Skin of body (tissue), 2 donors: ENCODE results near the gene CYP11A1. TPM values are rescaled to one million over a fixed set of nuclear protein-coding genes. Genes with fewer than 3 reads are reported as not detected.

ENCODE experiments used
- DNase-seq: peaks from one replicate; lab custom pipeline; 2025; lab: John Stamatoyannopoulos, UW
- total RNA-seq: library from RNA; depleted of rRNA; stranded (reverse); fragments of >200 nt; gene quantifications from one replicate; pipeline ENCODE4 v1.2.3, GENCODE V29; 2014

The CYP11A1 gene
- total RNA-seq = 0.69 TPM

DNA sequence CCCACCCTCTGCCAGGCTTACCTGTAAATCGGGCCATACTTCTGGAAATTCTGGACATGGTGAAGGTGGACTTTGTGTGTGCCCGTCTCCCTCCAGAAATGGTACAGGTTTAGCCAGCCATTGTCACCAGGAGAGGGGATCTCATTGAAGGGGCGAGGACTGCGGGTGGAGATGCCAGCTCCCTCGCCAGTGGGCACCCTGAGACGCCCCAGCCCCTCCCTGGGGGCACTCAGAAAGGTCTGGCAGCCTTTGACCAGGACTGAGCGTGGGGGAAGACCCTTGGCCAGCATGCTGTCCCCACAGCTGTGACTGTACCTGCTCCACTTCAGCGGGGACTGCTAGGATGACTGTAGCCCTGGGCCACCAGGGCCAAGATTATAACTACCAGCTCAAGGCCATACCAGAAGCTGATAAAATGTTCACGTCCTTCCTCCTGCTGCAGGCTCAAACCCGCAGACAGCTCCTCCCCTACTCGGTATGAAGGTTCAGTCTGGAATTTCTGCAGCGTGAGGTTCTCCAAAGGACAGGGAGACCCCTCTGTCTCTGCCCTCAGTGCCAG, at the start of gene CYP11A1:
Gene CYP11A1 (minus strand): TSS at position 351 of the 559 bp plus-strand sequence. CDS start 61 bp downstream, at position 290.
- no peak for DNase-seq

GRCh38 chr15:74417225-74417624, 49.8 kb upstream of the CYP11A1 start:
- DNase-seq = no peak

DNA sequence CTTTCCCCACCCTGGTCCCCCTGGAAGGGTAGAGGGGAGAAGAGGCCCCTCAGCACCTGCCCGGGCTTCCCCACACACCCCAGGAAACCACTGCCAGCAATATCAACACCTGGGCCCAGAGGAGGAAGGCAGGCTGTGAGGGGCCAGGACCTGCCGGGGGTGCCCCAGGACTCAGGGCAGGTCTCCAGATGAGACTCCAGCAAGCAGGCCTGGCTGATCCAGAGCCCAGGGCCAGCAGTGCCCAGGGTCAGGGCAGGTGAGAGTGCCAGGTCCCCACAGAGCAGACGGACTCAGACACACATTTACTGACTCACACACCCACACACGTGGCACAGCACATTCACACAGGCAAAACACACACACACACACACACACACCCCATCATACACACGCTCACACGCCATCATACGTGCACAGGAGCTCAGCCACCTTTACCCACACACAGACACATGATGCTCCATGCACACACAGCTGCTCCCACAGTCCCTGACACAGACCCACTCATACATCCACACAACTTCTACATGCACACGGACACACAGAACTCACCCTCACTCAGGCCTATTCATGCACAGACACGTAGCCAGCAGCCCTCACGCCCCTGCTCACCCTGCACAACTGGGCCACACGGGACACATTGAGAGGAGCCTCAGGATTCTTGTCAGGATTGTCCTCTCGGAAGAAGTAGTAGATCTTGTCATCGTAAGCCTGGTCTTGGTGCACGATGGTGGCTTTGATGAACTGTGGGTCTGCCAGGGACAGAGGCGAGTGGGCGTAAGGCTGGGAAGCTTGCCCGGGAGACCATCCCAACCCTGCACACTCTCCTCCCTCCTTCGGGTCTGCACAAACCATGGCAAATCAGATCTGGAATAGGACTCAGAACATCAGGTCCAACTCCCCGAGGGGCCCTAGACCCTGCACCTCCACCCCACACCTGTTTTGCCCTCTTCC, 48.8 kb upstream of the CYP11A1 start:
- DNase-seq = no peak

DNA sequence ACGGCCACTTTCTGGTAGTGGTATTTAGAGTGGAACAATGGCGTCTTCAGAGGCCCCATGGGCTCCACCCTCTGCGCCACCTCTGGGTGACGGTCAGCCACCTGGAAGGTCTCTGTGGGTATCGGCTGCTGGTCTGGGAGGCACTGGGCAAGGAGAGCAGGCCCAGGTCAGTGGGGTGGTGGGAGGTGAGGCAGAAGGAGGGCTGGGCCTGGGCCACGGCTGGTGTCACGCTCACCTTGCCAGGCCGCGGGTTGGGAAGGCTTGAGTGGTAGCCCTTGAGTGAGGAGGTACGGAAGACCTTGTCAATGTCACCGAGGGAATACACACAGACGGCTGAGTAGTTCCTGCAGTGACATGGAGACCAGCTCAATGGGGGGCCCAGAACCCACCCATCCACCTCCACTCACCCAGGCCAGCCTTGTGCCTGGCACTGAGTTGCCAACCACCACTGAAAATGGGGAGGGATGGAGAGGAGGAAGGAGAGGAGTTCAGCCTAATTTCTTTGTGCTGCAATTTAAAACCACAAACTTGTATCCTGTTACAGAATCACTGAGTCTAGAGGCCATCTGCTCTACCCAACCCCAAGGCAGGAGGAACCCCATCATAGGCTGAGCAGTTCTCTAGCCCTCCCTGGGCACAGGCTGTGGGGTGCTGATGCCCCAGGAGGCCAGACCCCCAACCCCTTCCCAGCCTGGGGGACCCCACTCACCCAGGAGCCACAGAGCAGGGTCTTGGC, 47.3 kb upstream of the CYP11A1 start:
- no peak for DNase-seq

GRCh38 chr15:74414081-74414580, 46.7 kb upstream of the CYP11A1 start:
- DNase-seq = no peak

GRCh38 chr15:74413350-74414080, 46.1 kb upstream of the CYP11A1 start:
- DNase-seq = no peak

- no peak for DNase-seq
Observed at GRCh38 chr15:74412159-74412558, 44.7 kb upstream of the CYP11A1 start.

DNA sequence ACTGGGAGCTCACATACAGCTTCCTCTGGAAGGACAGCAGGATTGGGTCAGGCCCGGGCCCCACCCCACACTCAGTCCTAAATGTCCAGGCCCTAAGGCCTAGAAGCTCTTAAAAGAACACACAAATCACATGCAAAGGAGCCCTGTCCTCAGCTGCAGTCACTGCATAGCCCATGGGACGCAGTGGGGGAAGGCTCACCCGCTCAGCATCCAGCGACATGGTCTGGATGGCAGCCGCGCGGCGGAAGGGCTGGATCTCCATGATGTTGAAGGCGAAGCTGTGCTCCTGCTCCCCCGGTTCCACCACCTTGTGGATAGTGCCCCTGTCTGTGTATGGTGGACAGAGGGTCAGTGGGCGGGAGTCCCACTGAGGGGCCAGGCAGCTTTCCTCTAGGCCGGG, 44.2 kb upstream of the CYP11A1 start:
- no peak for DNase-seq

GRCh38 chr15:74410502-74410901, 43.1 kb upstream of the CYP11A1 start:
- DNase-seq = no peak

- no peak for DNase-seq
Observed at GRCh38 chr15:74409225-74409624, 41.8 kb upstream of the CYP11A1 start.

- no peak for DNase-seq
Observed at GRCh38 chr15:74408815-74409214, 41.4 kb upstream of the CYP11A1 start.

DNA sequence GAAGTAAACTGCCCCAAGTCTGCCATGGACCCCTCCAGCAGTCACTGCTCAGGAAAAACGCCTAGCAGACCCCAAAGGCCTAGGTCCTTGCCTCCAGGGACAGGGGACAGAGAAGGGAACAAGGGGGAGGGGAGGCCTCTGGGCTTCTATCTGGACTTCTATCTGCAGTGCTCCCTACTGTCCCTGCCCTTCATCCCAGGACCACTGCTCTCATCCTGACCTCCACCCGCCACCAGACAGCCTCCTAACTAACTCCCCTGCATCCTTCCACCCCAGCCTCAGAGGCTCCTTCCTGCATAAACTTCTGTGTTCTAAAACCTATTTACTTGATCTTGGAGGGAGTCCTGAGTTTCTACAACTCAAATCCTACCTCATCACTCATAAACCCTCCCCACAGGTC, 40.9 kb upstream of the CYP11A1 start:
- no peak for DNase-seq

GRCh38 chr15:74406992-74407705, 39.7 kb upstream of the CYP11A1 start:
- no peak for DNase-seq

DNA sequence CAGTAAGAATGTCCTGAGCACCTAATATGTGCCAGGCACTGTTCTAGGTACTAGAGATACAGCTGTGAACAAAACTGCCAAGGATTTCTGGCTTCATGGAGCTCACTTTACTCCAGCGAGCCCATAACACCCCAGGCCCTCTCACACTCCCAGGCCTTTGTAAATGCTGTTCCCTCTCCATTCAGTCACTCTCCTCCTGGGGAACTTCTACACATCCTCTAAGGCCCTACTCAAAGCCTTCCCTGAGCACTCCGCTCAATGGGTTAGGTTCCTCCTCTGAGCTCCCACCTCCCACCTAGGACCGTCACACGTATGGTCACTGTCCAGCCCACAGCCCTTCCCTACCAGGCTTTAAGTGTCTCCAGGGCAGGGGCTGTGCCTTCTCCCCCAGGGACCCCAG, 39.1 kb upstream of the CYP11A1 start:
- DNase-seq = no peak

DNA sequence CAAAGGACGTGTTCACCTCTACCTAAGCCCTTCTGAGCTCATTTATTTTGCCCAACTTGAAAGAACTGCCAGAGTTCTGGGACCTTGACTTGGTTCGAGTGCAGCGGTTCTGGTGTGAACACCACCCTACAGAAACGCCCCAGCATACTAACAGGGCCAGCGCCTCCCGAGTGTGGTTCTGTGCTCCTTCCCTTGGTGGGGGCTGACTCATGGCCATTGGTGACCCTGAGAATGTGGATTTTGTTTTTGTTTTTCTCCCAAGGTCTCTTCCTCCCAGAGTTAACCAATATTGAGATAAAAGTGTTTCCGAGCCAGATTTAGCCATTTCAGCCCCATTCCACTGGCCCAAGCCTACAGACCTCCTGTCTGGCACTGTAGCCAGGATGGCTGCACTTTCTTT, 38.4 kb upstream of the CYP11A1 start:
- DNase-seq = no peak

DNA sequence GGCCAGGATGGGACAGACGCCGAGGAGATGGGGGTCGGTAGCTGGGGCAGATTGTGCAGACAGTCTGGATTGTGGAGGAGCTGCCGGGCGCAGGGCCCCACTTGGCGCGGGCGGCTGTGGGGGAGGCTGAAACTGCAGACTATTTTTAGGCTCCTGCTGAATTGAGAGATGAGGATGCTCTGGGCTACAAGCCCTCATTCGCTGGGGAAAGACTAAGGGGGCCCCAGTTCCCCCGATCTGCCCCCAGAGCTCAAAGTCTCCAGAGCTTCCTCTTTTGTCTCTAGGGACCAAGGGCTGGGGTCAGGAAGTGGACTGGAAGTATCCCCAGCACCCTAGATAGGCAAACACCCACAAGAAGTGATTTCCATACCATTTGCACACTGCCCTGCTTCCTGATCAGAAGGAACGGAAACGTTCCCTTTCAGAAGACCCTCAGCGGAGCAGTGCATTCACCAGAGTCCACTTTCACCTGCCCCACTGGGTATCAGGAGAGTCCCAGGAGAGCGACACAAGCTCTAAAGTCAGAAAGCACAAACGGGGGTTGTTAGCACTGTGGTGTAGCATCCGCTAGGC, 36.6 kb upstream of the CYP11A1 start:
- DNase-seq = peak; percentile 17

DNA sequence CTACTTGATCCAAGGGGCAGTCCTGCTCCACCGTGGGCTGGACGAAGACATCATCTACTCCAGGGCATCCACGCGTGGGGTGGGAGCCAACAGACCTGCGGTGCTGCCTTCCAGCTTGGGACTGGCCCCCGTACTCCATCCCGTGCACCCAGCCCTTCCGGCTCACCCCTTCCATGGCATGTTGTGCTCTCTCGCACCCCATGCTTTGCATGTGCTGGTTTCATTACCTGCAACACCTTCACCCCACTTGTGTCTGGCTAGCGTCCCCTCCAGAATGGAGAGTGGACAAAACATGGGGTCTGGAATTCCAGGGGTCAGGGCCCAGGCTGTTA, 36.1 kb upstream of the CYP11A1 start:
- no peak for DNase-seq

DNA sequence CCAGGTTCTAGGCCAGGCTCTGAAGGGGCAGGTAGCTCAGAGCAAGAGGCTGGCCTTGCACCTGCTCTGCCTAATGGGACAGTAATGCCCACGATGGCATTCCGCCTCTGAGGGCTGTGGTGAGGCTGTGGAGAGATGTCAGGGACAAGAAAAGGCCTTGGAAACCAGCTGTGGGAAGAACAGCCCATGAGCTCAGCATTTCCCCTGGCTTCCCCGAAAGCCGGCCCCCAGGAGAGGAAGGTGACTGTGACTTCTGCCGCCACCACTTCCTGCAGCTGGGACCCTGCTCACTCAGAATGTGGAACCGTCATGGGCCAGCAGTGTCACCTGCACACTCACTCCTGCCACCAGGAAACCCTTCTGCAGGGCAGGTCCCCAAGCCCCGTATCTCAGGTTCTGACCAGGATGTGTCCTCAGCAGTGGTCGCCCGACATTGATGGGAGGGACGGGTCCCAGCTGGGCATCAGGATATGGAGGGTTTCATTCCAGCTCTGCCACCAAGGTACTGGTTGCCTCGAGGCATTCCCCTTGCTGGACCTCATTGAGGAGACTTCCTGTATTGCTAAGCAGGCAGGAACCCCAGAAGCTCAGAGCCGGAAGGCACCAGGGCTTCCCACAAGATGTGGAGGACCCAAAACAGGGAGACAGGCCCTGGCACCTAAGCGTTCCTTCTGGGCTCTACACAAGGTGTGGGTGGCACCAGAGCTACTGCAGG, 35.6 kb upstream of the CYP11A1 start:
- no peak for DNase-seq

DNA sequence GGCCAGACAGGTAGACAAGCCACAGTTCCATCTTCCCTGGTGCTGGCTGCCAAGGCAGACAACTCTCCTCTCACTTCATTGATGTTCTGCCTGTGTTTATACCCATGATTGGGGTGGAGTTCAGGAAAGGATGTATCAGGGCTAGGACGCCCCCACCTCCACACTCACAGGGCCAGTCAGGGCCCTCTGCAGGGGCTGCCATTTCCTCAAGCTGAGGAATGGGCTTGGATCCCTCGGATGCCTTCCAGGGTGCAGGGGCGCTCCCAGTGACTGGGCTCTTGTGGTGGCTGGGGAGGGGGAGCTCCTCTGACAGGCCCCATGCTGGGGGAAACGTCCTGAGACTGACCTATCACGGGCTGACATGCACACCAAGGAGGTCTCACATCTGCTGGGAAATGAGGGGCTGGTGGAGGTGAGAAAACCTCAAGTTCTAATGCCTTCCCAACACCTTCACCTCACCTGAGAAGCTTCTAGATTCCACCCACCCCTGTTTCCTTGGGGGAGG, 34.9 kb upstream of the CYP11A1 start:
- no peak for DNase-seq
